ENCODE results near the gene RAPGEF6.
"Not testable (repeated sequence)": the region's sequence is repeated elsewhere in the genome, so short reads cannot be mapped to it uniquely, and the experiment has no call there.

DNA sequence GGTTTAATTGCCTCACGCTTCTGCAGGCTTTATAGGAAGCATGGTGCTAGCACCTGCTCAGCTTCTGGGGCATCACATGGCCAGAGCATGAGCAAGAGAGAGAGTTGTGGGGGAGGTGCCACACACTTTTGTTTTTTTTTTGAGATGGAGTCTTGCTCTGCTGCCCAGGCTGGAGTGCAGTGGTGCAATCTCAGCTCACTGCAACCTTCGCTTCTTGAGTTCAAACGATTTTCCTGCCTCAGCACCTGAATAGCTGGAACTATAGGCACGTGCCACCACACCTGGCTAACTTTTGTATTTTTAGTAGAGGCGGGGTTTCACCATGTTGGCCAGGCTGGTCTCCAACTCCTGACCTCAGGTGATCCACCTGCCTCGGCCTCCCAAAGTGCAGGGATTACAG lies 236.0 kb downstream of the RAPGEF6 start:
- TF ChIP-seq, protein P1, sequence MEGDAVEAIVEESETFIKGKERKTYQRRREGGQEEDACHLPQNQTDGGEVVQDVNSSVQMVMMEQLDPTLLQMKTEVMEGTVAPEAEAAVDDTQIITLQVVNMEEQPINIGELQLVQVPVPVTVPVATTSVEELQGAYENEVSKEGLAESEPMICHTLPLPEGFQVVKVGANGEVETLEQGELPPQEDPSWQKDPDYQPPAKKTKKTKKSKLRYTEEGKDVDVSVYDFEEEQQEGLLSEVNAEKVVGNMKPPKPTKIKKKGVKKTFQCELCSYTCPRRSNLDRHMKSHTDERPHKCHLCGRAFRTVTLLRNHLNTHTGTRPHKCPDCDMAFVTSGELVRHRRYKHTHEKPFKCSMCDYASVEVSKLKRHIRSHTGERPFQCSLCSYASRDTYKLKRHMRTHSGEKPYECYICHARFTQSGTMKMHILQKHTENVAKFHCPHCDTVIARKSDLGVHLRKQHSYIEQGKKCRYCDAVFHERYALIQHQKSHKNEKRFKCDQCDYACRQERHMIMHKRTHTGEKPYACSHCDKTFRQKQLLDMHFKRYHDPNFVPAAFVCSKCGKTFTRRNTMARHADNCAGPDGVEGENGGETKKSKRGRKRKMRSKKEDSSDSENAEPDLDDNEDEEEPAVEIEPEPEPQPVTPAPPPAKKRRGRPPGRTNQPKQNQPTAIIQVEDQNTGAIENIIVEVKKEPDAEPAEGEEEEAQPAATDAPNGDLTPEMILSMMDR (IDR thresholded peaks at IDR 0.05): not testable (repeated sequence)
- TF ChIP-seq POLR2A (IDR thresholded peaks at IDR 0.05): not testable (repeated sequence)
